Esophagus muscularis mucosa (tissue), 4 donors: ENCODE results near the gene TFPI. TPM values are rescaled to one million over a fixed set of nuclear protein-coding genes. Genes with fewer than 3 reads are reported as not detected.
"Not testable (repeated sequence)": the region's sequence is repeated elsewhere in the genome, so short reads cannot be mapped to it uniquely, and the experiment has no call there.

ENCODE experiments used
- DNase-seq: peaks from one replicate; pipeline ENCODE4 v3.0.0-alpha.2; 2017; ENCODE audit errors: extremely low spot score
- H3K27ac ChIP-seq, 4 donors: fragments of 200-600 bp; sonication (generic); replicated peaks in 1 of 4; 1 replicate in 3 of 4; 2 replicates in 1 of 4; pipeline ENCODE4 v1.5.1; 2016 to 2019; ENCODE audit warnings: mild to moderate bottlenecking in 1 of 4
- H3K27me3 ChIP-seq, 4 donors: fragments of 200-600 bp; sonication (generic); one replicate each; pipeline versions ENCODE4 v1.5.1 to v1.6.0; 2016 to 2019
- H3K36me3 ChIP-seq, 4 donors: fragments of 200-600 bp; sonication (generic); one replicate each; pipeline ENCODE4 v1.5.1; 2016 to 2019
- H3K4me1 ChIP-seq, 4 donors: fragments of 200-600 bp; sonication (generic); one replicate each; pipeline ENCODE4 v1.5.1; 2016 to 2019
- H3K4me3 ChIP-seq, 4 donors: fragments of 200-600 bp; sonication (generic); 1 replicate in 2 of 4; 2 replicates in 2 of 4; pipeline ENCODE4 v1.5.1; 2016 to 2019; ENCODE audit warnings: mild to moderate bottlenecking in 4 of 4, moderate library complexity in 1 of 4
- H3K9me3 ChIP-seq, 4 donors: fragments of 200-600 bp; sonication (generic); 1 replicate in 3 of 4; 2 replicates in 1 of 4; pipeline ENCODE4 v1.5.1; 2016 to 2019
- EP300 ChIP-seq: sonication (generic); formaldehyde crosslinking; IDR thresholded peaks from one replicate; pipeline ENCODE4 v1.6.1; 2017; ENCODE audit warnings: antibody characterized with exemption
- POLR2A ChIP-seq: fragments of 450-650 bp; IDR thresholded peaks from one replicate; pipeline ENCODE4 v1.6.1; 2017; ENCODE audit warnings: antibody characterized with exemption, moderate library complexity, mild to moderate bottlenecking, low read depth
- POLR2AphosphoS5 ChIP-seq, 2 donors: sonication (generic); formaldehyde crosslinking; IDR thresholded peaks; one replicate each; pipeline ENCODE4 v1.6.1; 2017; ENCODE audit warnings: antibody characterized with exemption in 2 of 2
- WGBS: methylation state at CpG from one replicate; pipeline ENCODE4 v1.1.5; 2018; 5-methylcytosine and 5-hydroxymethylcytosine counted together
- intact Hi-C: fragments of 100-400 bp; cut with DNase I; formaldehyde crosslinking; loops from one replicate; pipeline ENCODE4 v1.15.1; 2023
- total RNA-seq, 4 donors: library from RNA; depleted of rRNA; stranded (reverse); fragments of >200 nt; gene quantifications; one replicate each; pipeline versions ENCODE4 v1.1.0 to v1.2.1, GENCODE V29; 2016
- TF ChIP-seq, protein P1 (sequence below), 3 experiments: fragments of 200-600 bp in 2 of 3; fragments of 450-650 bp in 1 of 3; sonication (generic) in 2 of 3; IDR thresholded peaks; one replicate each; pipeline ENCODE4 v1.5.1; 2017 to 2019; ENCODE audit warnings: antibody characterized with exemption in 3 of 3, mild to moderate bottlenecking in 2 of 3, moderate library complexity in 1 of 3

Gene TFPI
- total RNA-seq, 4 donors from 2014 or later: 57.3 to 93.1 (median 68.2) TPM

DNA sequence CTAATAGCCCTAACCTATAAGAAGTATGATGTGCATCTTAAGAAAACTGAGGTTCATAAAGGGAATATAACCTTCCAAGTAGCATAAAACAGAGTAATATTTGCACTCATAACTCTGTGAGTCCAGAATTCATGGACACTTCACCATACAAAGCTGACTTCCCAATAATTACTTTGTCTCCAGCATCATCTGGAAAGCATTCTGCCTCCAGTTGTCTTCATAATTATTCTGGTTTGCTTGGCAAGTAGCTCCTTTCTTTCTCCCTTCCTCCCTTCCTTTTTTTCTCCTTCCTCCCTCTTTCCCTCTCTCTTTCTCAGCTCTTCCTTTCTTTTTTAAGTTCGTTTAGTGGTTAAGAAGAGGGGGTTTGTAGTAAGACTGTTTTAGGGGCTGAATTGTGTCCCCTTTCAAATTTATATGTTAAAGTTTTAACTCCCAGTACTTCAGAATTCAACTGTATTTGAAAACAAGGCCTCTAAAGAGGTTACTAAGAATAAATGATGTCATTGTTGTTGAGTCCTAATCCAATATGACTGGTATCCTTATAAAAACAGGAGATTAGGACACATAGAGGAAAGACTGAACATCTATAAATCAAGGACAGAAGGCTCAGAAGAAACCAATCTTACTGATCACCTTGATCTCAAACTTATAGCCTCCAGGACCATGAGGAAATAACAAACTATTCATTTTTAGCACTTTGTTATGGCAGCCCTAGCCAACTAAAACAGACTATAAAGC is 28.9 kb downstream of the TFPI start:
- Histone ChIP-seq H3K27ac (no peak overlapping the region), H3K4me3 (no peak overlapping the region), H3K36me3 (peaks cover 0 to 2% (median under 1%) of the 10 kb centered on the region in 4 donors), H3K9me3 (no peaks in the 10 kb centered on the region), H3K4me1 (no peaks in the 10 kb centered on the region), H3K27me3 (no peaks in the 10 kb centered on the region)
- no peak for DNase-seq
- WGBS: 91% methylated on average over 1 of the region's 1 CpG
- TF ChIP-seq, protein P1, sequence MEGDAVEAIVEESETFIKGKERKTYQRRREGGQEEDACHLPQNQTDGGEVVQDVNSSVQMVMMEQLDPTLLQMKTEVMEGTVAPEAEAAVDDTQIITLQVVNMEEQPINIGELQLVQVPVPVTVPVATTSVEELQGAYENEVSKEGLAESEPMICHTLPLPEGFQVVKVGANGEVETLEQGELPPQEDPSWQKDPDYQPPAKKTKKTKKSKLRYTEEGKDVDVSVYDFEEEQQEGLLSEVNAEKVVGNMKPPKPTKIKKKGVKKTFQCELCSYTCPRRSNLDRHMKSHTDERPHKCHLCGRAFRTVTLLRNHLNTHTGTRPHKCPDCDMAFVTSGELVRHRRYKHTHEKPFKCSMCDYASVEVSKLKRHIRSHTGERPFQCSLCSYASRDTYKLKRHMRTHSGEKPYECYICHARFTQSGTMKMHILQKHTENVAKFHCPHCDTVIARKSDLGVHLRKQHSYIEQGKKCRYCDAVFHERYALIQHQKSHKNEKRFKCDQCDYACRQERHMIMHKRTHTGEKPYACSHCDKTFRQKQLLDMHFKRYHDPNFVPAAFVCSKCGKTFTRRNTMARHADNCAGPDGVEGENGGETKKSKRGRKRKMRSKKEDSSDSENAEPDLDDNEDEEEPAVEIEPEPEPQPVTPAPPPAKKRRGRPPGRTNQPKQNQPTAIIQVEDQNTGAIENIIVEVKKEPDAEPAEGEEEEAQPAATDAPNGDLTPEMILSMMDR (IDR thresholded peaks at IDR 0.05): no peak
- TF ChIP-seq POLR2AphosphoS5 (IDR thresholded peaks at IDR 0.05): no peak
- no peak for TF ChIP-seq EP300
- no peak for TF ChIP-seq POLR2A
- intact Hi-C loops: no loop called here

DNA sequence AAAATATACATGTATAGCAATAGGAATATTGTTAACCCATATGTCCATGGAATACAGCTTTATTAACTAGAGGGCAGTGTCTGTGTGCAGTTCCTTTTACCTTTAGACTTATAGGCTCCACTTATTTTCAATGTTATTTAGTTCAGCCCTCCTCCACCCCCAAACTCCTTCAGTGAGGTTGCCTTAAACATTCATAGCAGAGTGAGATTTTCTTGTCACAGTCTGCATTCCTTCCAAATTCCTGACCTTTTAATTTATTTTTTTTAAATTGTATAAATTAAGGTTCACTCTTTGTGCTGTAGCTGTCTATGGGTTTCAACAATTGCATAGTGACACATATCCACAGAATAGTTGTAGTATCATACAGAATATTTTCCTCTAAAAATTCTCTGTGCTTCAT is 30.9 kb downstream of the TFPI start:
- H3K27me3 ChIP-seq: no peaks in the 10 kb centered on the region
- TF ChIP-seq POLR2AphosphoS5 (IDR thresholded peaks at IDR 0.05): no peak
- TF ChIP-seq, protein P1 (IDR thresholded peaks at IDR 0.05): no peak
- no peak for TF ChIP-seq POLR2A
- no peak for TF ChIP-seq EP300
- DNase-seq: no peak
- intact Hi-C loops: no loop called here
- peaks cover 0 to under 1% (median 0%) of the 10 kb centered on the region in 4 donors for H3K9me3 ChIP-seq
- H3K36me3 ChIP-seq: peaks cover 4 to 14% (median 12%) of the 10 kb centered on the region in 4 donors
- no peak overlapping the region for H3K4me3 ChIP-seq
- no peak overlapping the region for H3K27ac ChIP-seq
- no peaks in the 10 kb centered on the region for H3K4me1 ChIP-seq

DNA sequence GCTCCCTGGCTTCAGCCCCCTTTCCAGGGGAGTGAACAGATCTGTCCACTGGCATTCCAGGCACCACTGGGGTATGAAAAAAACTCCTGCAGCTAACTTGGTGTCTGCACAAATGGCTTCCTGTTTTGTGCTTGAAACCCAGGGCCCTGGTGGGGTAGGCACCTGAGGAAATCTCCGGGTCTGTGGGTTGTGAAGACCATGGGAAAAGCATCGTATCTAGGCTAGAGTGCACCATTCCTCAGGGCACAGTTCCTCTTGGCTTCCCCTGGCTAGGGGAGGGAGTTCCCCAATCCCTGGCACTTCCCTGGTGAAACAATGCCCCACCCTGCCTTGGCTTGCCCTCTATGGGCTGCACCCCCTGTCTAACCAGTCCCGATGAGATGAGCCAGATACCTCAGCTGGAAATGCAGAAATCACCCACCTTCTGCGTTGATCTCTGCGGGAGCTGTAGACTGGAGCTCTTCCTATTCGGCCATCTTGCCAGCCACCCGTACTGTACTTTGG is 34.1 kb downstream of the TFPI start:
- Histone ChIP-seq H3K27ac (no peak overlapping the region), H3K4me3 (no peak overlapping the region), H3K4me1 (no peaks in the 10 kb centered on the region), H3K27me3 (no peaks in the 10 kb centered on the region), H3K36me3 (peaks cover 4 to 14% (median 12%) of the 10 kb centered on the region in 4 donors), H3K9me3 (peaks cover 0 to 8% (median 5%) of the 10 kb centered on the region in 4 donors)
- no peak for TF ChIP-seq POLR2AphosphoS5 (IDR thresholded peaks at IDR 0.05)
- TF ChIP-seq, protein P1 (IDR thresholded peaks at IDR 0.05): no peak
- TF ChIP-seq POLR2A: no peak
- no peak for TF ChIP-seq EP300
- DNase-seq: no peak
- 97% methylated on average over 7 of the region's 7 CpGs for WGBS
- intact Hi-C loops: no loop called here

DNA sequence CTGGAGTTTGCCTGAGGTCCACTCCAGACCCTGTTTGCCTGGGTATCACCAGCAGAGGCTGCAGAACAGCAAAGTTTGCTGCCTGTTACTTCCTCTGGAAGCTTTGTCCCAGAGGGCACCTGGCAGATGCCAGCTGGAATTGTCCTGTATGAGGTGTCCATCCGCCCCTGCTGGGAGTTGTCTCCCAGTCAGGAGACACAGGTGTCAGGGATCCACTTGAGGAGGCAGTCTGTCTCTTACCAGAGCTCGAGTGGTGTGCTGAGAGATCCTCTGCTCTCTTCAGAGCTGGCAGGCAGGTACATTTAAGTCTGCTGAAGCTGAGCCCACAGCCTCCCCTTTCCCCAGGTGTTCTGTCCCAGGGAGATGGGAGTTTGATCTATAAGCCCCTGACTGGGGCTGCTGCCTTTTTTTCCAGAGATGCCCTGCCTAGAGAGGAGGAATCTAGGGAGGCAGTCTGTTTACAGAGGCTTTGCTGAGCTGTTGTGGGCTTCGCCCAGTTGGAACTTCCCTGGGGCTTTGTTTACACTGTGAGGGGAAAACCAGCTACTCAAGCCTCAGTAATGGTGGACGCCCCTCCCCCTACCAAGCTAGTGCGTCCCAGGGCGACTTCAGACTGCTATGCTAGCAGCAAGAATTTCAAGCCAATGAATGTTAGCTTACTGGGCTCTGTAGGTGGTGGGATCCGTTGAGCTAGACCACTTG is 34.7 kb downstream of the TFPI start:
- peaks cover 0 to 8% (median 5%) of the 10 kb centered on the region in 4 donors for H3K9me3 ChIP-seq
- WGBS: 67% methylated on average over 6 of the region's 7 CpGs
- DNase-seq: no peak
- H3K27ac ChIP-seq: no peak overlapping the region
- H3K4me1 ChIP-seq: no peaks in the 10 kb centered on the region
- no peak for TF ChIP-seq POLR2AphosphoS5 (IDR thresholded peaks at IDR 0.05)
- TF ChIP-seq, protein P1 (IDR thresholded peaks at IDR 0.05): no peak
- no peak for TF ChIP-seq POLR2A
- TF ChIP-seq EP300: no peak
- H3K4me3 ChIP-seq: no peak overlapping the region
- no peaks in the 10 kb centered on the region for H3K27me3 ChIP-seq
- intact Hi-C loops: no loop called here
- peaks cover 4 to 14% (median 12%) of the 10 kb centered on the region in 4 donors for H3K36me3 ChIP-seq

DNA sequence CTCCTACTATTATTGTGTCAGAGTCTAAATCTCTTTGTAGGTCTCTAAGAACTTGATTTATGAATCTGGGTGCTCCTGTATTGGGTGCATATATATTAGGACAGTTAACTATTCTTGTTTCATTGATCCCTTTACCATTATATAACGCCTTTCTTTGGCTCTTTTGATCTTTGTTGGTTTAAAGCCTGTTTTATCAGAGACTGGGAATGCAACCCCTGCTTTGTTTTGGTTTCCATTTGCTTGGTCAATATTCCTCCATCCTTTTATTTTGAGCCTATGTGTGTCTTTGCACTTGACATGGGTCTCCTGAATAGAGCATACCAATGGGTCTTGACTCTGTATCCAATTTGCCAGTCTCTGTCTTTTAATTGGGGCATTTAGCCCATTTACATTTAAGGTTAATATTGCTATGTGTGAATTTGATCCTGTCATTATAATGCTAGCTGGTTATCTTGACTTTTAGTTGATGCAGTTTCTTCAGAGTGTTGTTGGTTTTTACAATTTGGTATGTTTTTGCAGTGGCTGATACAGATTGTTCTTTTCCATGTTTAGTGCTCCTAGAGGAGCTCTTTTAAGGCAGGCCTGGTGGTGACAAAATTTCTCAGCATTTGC is 36.4 kb downstream of the TFPI start:
- H3K9me3 ChIP-seq, intact Hi-C loops, H3K4me1 ChIP-seq, H3K27ac ChIP-seq, DNase-seq, H3K4me3 ChIP-seq, H3K27me3 ChIP-seq: not testable (repeated sequence)
- peaks cover 4 to 14% (median 12%) of the 10 kb centered on the region in 4 donors for H3K36me3 ChIP-seq
- 92% methylated on average over 1 of the region's 1 CpG for WGBS

DNA sequence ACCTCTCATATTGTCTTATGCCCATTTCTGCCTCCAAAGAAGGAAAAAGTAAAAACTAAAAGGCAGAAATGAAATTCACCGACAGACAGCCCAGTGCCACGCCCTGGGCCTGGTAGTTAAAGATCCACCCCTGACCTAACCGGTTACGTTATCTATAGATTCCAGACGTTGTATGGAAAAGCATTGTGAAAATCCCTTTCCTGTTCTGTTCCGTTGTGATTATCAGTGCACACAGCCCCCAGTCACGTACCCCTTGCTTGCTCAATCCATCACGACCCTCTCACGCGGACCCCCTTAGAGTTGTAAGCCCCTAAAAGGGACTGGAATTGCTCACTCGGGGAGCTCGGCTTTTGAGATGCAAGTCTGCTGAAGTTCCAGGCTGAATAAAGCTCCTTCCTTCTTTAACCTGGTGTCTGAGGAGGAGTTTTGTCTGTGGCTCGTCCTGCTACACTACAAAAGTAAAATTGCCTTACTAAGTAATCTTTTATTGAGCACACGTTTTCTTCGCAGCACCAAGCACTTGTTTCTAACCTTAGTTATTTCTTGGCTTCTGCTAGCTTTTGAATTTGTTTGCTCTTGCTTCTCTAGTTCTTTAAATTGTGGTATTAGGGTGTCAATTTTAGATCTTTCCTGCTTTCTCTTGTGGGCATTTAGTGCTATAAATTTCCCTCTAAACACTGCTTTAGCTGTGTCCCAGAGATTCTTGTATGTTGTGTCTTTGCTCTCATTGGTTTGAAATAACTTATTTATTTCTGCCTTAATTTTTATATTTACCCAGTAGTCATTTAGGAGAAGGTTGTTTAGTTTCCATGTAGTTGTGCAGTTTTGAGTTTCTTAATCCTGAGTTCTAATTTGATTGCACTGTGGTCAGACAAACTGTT is 37.4 kb downstream of the TFPI start:
- 90% methylated on average over 15 of the region's 15 CpGs for WGBS
- H3K4me1 ChIP-seq, intact Hi-C loops, H3K4me3 ChIP-seq, H3K27me3 ChIP-seq, H3K27ac ChIP-seq, H3K9me3 ChIP-seq, DNase-seq: not testable (repeated sequence)
- peaks cover 4 to 14% (median 12%) of the 10 kb centered on the region in 4 donors for H3K36me3 ChIP-seq
